Peyer's patch (tissue), 4 donors: ENCODE data around the gene SH2B3. TPM values are rescaled to one million over a fixed set of nuclear protein-coding genes. Genes with fewer than 3 reads are reported as not detected.
"Not testable (repeated sequence)": the region's sequence is repeated elsewhere in the genome, so short reads cannot be mapped to it uniquely, and the experiment has no call there.

Experiments used
- DNase-seq, 3 donors: peaks; one replicate each; pipeline ENCODE4 v3.0.0-alpha.2; 2017 to 2019
- H3K27ac ChIP-seq, 4 donors: fragments of 200-600 bp; sonication (generic); one replicate each; pipeline ENCODE4 v1.5.1; 2016 to 2019
- H3K27me3 ChIP-seq, 2 donors: fragments of 200-600 bp; sonication (generic); one replicate each; pipeline ENCODE4 v1.5.1; 2019
- H3K36me3 ChIP-seq, 3 donors: fragments of 200-600 bp; sonication (generic); one replicate each; pipeline ENCODE4 v1.5.1; 2016 to 2019
- H3K4me1 ChIP-seq, 4 donors: fragments of 200-600 bp; sonication (generic); one replicate each; pipeline ENCODE4 v1.5.1; 2016 to 2019
- H3K4me3 ChIP-seq, 4 donors: fragments of 200-600 bp; sonication (generic); 1 replicate in 3 of 4; 2 replicates in 1 of 4; pipeline ENCODE4 v1.5.1; 2016 to 2019; ENCODE audit warnings: mild to moderate bottlenecking in 1 of 4
- H3K9me3 ChIP-seq, 4 donors: fragments of 200-600 bp; sonication (generic); one replicate each; pipeline ENCODE4 v1.5.1; 2016 to 2019; ENCODE audit warnings: mild to moderate bottlenecking in 1 of 4
- CTCF ChIP-seq, 6 experiments: fragments of 450-650 bp in 4 of 6; fragments of 200-600 bp in 2 of 6; sonication (generic) in 1 of 6; IDR thresholded peaks; one replicate each; pipeline ENCODE4 v1.5.1; 2017 to 2019; ENCODE audit warnings: antibody characterized with exemption in 6 of 6, mild to moderate bottlenecking in 3 of 6, moderate library complexity in 1 of 6
- POLR2A ChIP-seq, 2 donors: fragments of 450-650 bp; IDR thresholded peaks; one replicate each; pipeline ENCODE4 v1.5.1; 2017; ENCODE audit warnings: antibody characterized with exemption in 2 of 2, mild to moderate bottlenecking in 2 of 2, moderate library complexity in 2 of 2
- total RNA-seq, 4 donors: library from RNA; depleted of rRNA; stranded (reverse); fragments of >200 nt; gene quantifications; one replicate each; pipeline ENCODE4 v1.1.0, GENCODE V29; 2016

SH2B3 gene
- total RNA-seq, 4 donors from 2014 or later: 4.4 to 37.1 (median 8.4) TPM

DNA sequence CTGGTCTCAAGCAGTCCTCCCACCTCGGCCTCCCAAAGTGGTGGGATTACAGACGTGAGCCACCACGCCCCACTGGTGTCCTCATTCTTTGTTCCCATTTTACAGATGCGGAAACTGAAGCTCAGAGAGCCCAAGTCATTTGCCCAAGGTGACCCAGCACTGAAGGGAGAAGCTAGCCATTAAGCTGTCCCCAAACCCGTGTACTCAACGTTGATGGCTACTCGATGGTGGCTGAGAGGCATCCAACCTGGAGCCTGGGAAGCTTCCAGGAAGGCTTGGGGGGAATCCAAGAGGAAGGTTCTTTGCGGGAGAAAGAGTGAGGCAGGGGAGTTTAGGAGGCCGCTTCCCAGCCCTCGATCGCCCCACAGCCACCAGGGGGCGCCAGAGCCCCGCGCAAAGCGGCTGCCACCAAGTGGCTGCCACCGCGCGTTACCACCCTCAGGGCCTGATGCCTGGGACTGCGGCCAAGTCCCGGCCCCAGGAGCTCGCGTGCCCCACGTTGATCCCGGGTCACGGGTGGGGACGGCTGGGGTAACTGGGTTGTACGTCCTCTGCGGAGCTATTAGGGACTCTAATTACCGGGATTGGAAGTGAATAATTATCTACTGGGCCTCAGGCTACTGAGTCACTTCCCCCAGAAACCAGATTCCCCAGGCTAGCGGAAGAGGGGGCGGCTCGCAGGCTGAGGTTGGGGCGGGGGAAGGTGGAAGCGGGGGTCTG is 8.8 kb upstream of the SH2B3 start:
- H3K27ac ChIP-seq: peak overlapping the region; percentile 47 to 59 (median 50)
- peak; percentile 79 to 93 (median 92) for DNase-seq
- peaks cover 0 to 13% (median 3%) of the 10 kb centered on the region in 4 donors for H3K4me1 ChIP-seq
- H3K4me3 ChIP-seq: peak overlapping the region; percentile 7 to 36 (median 28)
- H3K36me3 ChIP-seq: no peaks in the 10 kb centered on the region
- no peaks in the 10 kb centered on the region for H3K27me3 ChIP-seq
- peak; percentile 98 to 99 (median 99) for TF ChIP-seq CTCF (IDR thresholded peaks at IDR 0.05)
- no peak for TF ChIP-seq POLR2A (IDR thresholded peaks at IDR 0.05)
- H3K9me3 ChIP-seq: no peaks in the 10 kb centered on the region

DNA sequence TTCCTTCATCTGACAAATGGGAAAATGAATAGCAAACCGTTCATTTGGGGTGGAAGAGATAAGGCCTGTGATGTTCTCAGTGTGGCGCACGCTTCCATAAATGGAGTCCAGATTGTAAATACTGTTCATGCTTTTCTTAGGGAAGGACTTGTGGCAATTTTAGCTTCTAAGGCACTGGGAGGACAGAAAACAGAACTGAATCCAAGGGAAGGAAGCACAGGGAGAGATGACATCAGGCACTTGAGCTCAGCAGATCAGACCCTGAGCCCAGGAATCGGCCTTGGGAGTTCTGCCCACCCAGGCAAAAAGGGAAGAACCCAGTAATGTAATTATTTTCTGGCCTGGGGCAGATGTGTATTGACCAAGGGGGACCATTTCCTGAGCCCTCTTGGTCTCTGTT is 7.2 kb upstream of the SH2B3 start:
- no peak overlapping the region for H3K4me3 ChIP-seq
- no peak for DNase-seq
- no peaks in the 10 kb centered on the region for H3K36me3 ChIP-seq
- no peaks in the 10 kb centered on the region for H3K9me3 ChIP-seq
- peaks cover 0 to 23% (median 6%) of the 10 kb centered on the region in 4 donors for H3K4me1 ChIP-seq
- no peak for TF ChIP-seq POLR2A (IDR thresholded peaks at IDR 0.05)
- TF ChIP-seq CTCF (IDR thresholded peaks at IDR 0.05): no peak
- no peaks in the 10 kb centered on the region for H3K27me3 ChIP-seq
- peak overlapping the region in 3 of 4 donors; percentile 26 to 41 (median 29) for H3K27ac ChIP-seq

- H3K9me3 ChIP-seq, H3K4me3 ChIP-seq, H3K36me3 ChIP-seq, DNase-seq, H3K27me3 ChIP-seq: not testable (repeated sequence)
- Histone ChIP-seq H3K27ac (peak overlapping the region in 2 of 4 donors; percentile 26 to 29), H3K4me1 (peaks cover 0 to 34% (median 14%) of the 10 kb centered on the region in 4 donors)
These were observed 5.8 kb upstream of the SH2B3 start for GRCh38 chr12:111399741-111400404.

DNA sequence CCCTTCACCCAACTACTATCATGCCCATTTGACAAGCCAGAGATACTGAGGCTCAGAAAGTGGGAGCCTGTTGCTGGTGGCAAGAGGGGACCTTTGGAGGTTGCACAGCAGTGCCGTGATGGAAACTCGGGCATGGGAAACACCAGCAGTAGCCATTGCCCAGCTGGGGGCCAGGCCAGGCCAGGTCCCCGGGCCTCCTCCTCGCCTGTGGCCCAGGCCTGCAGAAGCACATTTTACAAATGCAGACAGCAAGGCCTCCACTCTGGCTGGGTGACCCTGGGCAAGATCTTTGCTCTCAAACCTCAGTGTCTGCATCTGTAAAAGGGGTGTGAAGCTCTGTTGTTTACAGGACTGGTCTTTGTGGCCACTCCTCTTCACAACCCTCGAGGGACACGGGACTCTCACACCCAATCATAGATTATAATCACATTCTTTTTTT is 4.5 kb upstream of the SH2B3 start:
- Histone ChIP-seq H3K4me1 (peaks cover 0 to 38% (median 18%) of the 10 kb centered on the region in 4 donors), H3K27me3 (no peaks in the 10 kb centered on the region), H3K36me3 (no peaks in the 10 kb centered on the region), H3K27ac (no peak overlapping the region), H3K4me3 (no peak overlapping the region), H3K9me3 (no peaks in the 10 kb centered on the region)
- DNase-seq: no peak
- no peak for TF ChIP-seq POLR2A (IDR thresholded peaks at IDR 0.05)
- TF ChIP-seq CTCF (IDR thresholded peaks at IDR 0.05): no peak

DNA sequence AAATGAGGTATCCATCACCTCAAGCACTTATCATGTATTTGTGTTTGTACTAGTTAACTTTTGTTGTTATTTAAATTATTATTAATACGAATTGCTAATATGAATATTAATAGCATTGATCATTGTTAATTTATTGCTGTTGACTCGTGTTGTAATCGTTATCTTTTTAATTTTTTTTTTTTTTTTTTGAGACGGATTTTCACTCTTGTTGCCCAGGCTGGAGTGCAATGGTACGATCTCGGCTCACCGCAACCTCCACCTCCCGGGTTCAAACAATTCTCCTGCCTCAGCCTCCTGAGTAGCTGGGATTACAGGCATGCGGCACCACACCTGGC is 3.3 kb upstream of the SH2B3 start:
- not testable (repeated sequence) for H3K9me3 ChIP-seq, H3K27me3 ChIP-seq, H3K36me3 ChIP-seq, H3K4me3 ChIP-seq, DNase-seq
- H3K4me1 ChIP-seq: peaks cover 0 to 41% (median 19%) of the 10 kb centered on the region in 4 donors
- H3K27ac ChIP-seq: peak overlapping the region; percentile 72 to 93 (median 74)

DNA sequence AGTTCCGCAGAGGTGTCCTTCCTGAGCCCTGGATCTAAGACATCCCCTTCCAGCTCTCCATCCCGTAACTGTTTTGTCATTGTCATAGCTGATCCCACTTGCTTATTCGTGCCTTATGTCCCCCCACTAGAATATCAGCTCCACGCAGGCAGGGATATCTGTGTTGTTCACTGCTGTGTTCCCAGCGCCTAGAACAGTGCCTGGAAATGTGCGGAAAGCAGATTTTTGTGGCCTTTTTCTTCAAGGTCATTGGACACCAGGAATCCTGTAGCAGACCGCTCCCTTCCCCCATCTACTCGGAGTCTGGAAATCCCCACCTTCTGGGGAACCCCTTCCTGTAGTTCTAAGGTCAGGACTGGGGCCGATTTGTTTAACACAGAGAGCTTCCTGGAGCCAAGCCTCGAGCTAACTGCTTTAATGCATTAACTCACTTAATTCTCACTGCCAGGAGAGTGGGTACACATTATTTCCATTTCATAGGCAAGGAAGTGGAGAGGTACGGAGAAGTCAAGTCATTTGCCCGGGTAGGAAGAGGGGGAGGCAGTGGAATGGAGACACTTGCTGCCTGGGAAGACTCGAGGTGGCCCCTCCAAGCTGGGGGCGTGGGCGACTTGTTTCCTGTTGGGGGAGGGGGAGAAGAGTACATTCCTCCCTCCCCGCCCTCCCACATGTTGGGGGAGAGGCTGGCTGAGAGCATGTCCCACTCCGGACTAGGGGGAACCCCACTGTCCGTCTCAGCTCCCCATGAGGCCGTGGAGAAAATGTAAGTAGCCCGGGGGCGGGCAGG is 1.2 kb upstream of the SH2B3 start:
- Histone ChIP-seq H3K4me3 (peak overlapping the region; percentile 79 to 95 (median 89)), H3K4me1 (peaks cover 0 to 57% (median 33%) of the 10 kb centered on the region in 4 donors)

More for the DNA sequence above, 1.2 kb upstream of the SH2B3 start:
- TF ChIP-seq CTCF (IDR thresholded peaks at IDR 0.05) (no peak), POLR2A (IDR thresholded peaks at IDR 0.05) (no peak)
- Histone ChIP-seq H3K27ac (peak overlapping the region; percentile 87 to 93 (median 90)), H3K27me3 (no peaks in the 10 kb centered on the region), H3K9me3 (no peaks in the 10 kb centered on the region), H3K36me3 (no peaks in the 10 kb centered on the region)
- peak in 2 of 3 donors; percentile 57 to 65 for DNase-seq
